Fibroblast of lung (primary cell): Measurements from ENCODE around the gene CACNA2D3. TPM values are rescaled to one million over a fixed set of nuclear protein-coding genes. Genes with fewer than 3 reads are reported as not detected.

Experiments used
- DNase-seq, 2 donors: peaks; one replicate each; pipeline versions ENCODE4 v3.0.0 to v3.0.0-alpha.2; 2010; ENCODE audit warnings: low read depth in 2 of 2
- H2AFZ ChIP-seq: 2 replicates; pipeline ENCODE4 v1.5.1; 2012; ENCODE audit warnings: low read length, control low read depth, inconsistent platforms
- H3K27ac ChIP-seq: 2 replicates; pipeline ENCODE4 v1.5.1; 2011; ENCODE audit warnings: low read length, control low read depth; ENCODE audit not compliant: insufficient read depth
- H3K27me3 ChIP-seq: 2 replicates; pipeline ENCODE4 v1.5.1; 2011; ENCODE audit warnings: mild to moderate bottlenecking, low read length; ENCODE audit not compliant: control insufficient read depth, insufficient read depth
- H3K36me3 ChIP-seq: 2 replicates; pipeline ENCODE4 v1.5.1; 2011; ENCODE audit warnings: low read length; ENCODE audit not compliant: control insufficient read depth, insufficient read depth
- H3K4me1 ChIP-seq: 2 replicates; pipeline ENCODE4 v1.5.1; 2011; ENCODE audit warnings: low read length; ENCODE audit not compliant: control insufficient read depth, insufficient read depth; ENCODE audit errors: extremely low read depth
- H3K4me2 ChIP-seq: 2 replicates; pipeline ENCODE4 v1.5.1; 2011; ENCODE audit warnings: low read length, control low read depth; ENCODE audit not compliant: insufficient read depth; ENCODE audit errors: extremely low read depth
- H3K4me3 ChIP-seq, 4 experiments: fragments of 200-600 bp in 1 of 4; sonication (generic) in 1 of 4; replicated peaks in 1 of 4; 2 replicates each; pipeline ENCODE4 v1.5.1; 2011 to 2016; ENCODE audit warnings: low read length in 4 of 4, low read depth in 3 of 4, mild to moderate bottlenecking in 3 of 4, control low read depth in 2 of 4, inconsistent platforms in 1 of 4, mixed read lengths in 1 of 4; ENCODE audit not compliant: insufficient read depth in 1 of 4; ENCODE audit errors: control extremely low read depth in 1 of 4
- H3K79me2 ChIP-seq: 2 replicates; pipeline ENCODE4 v1.5.1; 2012; ENCODE audit warnings: mild to moderate bottlenecking, low read length, inconsistent platforms; ENCODE audit not compliant: control insufficient read depth, insufficient read depth
- H3K9ac ChIP-seq: 2 replicates; pipeline ENCODE4 v1.5.1; 2011; ENCODE audit warnings: mild to moderate bottlenecking, low read length, control low read depth; ENCODE audit not compliant: insufficient read depth
- H3K9me3 ChIP-seq: 2 replicates; pipeline ENCODE4 v1.5.1; 2012; ENCODE audit warnings: low read depth, low read length; ENCODE audit not compliant: control insufficient read depth, insufficient read depth
- H4K20me1 ChIP-seq: 2 replicates; pipeline ENCODE4 v1.5.1; 2011; ENCODE audit warnings: low read length; ENCODE audit not compliant: control insufficient read depth, insufficient read depth; ENCODE audit errors: extremely low read depth
- CTCF ChIP-seq, 2 donors: IDR thresholded peaks in 1 of 2; conservative IDR thresholded peaks in 1 of 2; 1 replicate in 1 of 2; 2 replicates in 1 of 2; pipeline ENCODE4 v1.5.1; 2011 to 2012; ENCODE audit warnings: low read length in 2 of 2, control low read depth in 1 of 2, inconsistent platforms in 1 of 2, low read depth in 1 of 2, mild to moderate bottlenecking in 1 of 2
- EZH2 ChIP-seq: IDR thresholded peaks from 2 replicates; pipeline ENCODE4 v1.5.1; 2012; ENCODE audit warnings: low read length, control low read depth, mild to moderate bottlenecking; ENCODE audit errors: missing control alignments
- polyA plus RNA-seq, 2 donors: library from polyadenylated mRNA; depleted of rRNA in 1 of 2; stranded (reverse) in 1 of 2; unstranded in 1 of 2; fragments of >200 nt; gene quantifications; 2 replicates each; pipeline ENCODE4 v1.2.1, GENCODE V29; 2011 to 2012; ENCODE audit warnings: missing spikeins in 1 of 2
- total RNA-seq: library from RNA; depleted of rRNA; stranded (reverse); fragments of >200 nt; gene quantifications from 2 replicates; pipeline ENCODE4 v1.2.1, GENCODE V29; 2014

The CACNA2D3 gene
- total and polyA plus RNA-seq, 2 donors (not counting 1 experiment from before 2014, with no cell fraction given): 1.8 to 11.5 TPM

GRCh38 chr3:54168451-54168850, 46.1 kb downstream of the CACNA2D3 start:
- H4K20me1 ChIP-seq: no peaks in the 10 kb centered on the region
- no peaks in the 10 kb centered on the region for H3K36me3 ChIP-seq
- no peak overlapping the region for H3K4me3 ChIP-seq
- no peak overlapping the region for H3K9ac ChIP-seq
- H3K27me3 ChIP-seq: no peaks in the 10 kb centered on the region
- no peak for TF ChIP-seq EZH2
- TF ChIP-seq CTCF (conservative IDR thresholded peaks at IDR 0.05 in 1 of 2, IDR thresholded peaks at IDR 0.05 in 1 of 2; ENCODE audit: low read depth in 1 of 2, low read length in 2 of 2): no peak
- H2AFZ ChIP-seq: no peak overlapping the region
- H3K27ac ChIP-seq: no peak overlapping the region
- no peaks in the 10 kb centered on the region for H3K4me1 ChIP-seq
- no peak overlapping the region for H3K4me2 ChIP-seq
- no peaks in the 10 kb centered on the region for H3K9me3 ChIP-seq
- H3K79me2 ChIP-seq: no peaks in the 10 kb centered on the region
- no peak for DNase-seq

- Histone ChIP-seq H3K4me2 (no peak overlapping the region), H4K20me1 (no peaks in the 10 kb centered on the region), H3K9me3 (no peaks in the 10 kb centered on the region), H3K4me1 (no peaks in the 10 kb centered on the region), H3K4me3 (no peak overlapping the region), H3K27ac (no peak overlapping the region), H2AFZ (no peak overlapping the region), H3K27me3 (no peaks in the 10 kb centered on the region), H3K79me2 (no peaks in the 10 kb centered on the region), H3K36me3 (no peaks in the 10 kb centered on the region), H3K9ac (no peak overlapping the region)
- no peak for DNase-seq
- no peak for TF ChIP-seq CTCF (conservative IDR thresholded peaks at IDR 0.05 in 1 of 2, IDR thresholded peaks at IDR 0.05 in 1 of 2; ENCODE audit: low read depth in 1 of 2, low read length in 2 of 2)
- TF ChIP-seq EZH2: no peak
These were observed 47.2 kb downstream of the CACNA2D3 start for GRCh38 chr3:54169524-54169923.

GRCh38 chr3:54171509-54171908, 49.2 kb downstream of the CACNA2D3 start:
- no peaks in the 10 kb centered on the region for H3K27me3 ChIP-seq
- H3K4me1 ChIP-seq: no peaks in the 10 kb centered on the region
- no peak for DNase-seq

More at GRCh38 chr3:54171509-54171908, 49.2 kb downstream of the CACNA2D3 start:
- no peak overlapping the region for H3K4me2 ChIP-seq
- H3K9ac ChIP-seq: no peak overlapping the region
- no peak overlapping the region for H3K4me3 ChIP-seq
- no peak overlapping the region for H2AFZ ChIP-seq
- H3K9me3 ChIP-seq: no peaks in the 10 kb centered on the region
- H4K20me1 ChIP-seq: no peaks in the 10 kb centered on the region
- H3K27ac ChIP-seq: no peak overlapping the region
- no peaks in the 10 kb centered on the region for H3K36me3 ChIP-seq
- no peak for TF ChIP-seq EZH2
- no peak for TF ChIP-seq CTCF (conservative IDR thresholded peaks at IDR 0.05 in 1 of 2, IDR thresholded peaks at IDR 0.05 in 1 of 2; ENCODE audit: low read depth in 1 of 2, low read length in 2 of 2)
- H3K79me2 ChIP-seq: no peaks in the 10 kb centered on the region
